ENCODE measurements around the gene WSB2.

- peak; percentile 80 for TF ChIP-seq CTCF (IDR thresholded peaks at IDR 0.05; ENCODE audit: low read length)
- no peak for TF ChIP-seq EZH2 (IDR thresholded peaks at IDR 0.05; ENCODE audit: borderline replicate concordance, low read length)
These were observed 5.8 kb downstream of the WSB2 start for GRCh38 chr12:118055144-118055557.
